Measurements from ENCODE around the gene POU2F1.

The POU2F1 gene

DNA sequence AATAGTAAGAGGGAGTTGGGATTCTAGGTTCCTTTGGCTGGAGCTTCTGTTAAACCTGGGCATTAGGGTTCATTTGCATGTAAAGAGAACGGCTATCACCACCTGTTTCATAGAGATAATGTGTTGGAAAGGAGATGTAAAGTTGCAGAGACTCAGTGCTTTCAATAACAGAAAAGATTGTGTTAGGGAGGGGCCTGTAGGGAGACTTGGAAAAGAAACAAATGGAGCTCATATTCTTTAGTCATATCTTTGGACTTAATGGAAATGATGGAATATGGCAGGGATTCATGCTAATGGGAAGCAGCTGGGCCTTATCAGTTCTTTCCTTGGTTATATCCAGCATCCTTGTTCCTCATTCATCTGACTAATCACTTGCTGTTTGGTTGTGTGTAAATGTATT is 152.7 kb downstream of the POU2F1 start:
- no peak for DNase-seq (ENCODE audit: extremely low read depth, insufficient read length)
- TF ChIP-seq, protein P1, sequence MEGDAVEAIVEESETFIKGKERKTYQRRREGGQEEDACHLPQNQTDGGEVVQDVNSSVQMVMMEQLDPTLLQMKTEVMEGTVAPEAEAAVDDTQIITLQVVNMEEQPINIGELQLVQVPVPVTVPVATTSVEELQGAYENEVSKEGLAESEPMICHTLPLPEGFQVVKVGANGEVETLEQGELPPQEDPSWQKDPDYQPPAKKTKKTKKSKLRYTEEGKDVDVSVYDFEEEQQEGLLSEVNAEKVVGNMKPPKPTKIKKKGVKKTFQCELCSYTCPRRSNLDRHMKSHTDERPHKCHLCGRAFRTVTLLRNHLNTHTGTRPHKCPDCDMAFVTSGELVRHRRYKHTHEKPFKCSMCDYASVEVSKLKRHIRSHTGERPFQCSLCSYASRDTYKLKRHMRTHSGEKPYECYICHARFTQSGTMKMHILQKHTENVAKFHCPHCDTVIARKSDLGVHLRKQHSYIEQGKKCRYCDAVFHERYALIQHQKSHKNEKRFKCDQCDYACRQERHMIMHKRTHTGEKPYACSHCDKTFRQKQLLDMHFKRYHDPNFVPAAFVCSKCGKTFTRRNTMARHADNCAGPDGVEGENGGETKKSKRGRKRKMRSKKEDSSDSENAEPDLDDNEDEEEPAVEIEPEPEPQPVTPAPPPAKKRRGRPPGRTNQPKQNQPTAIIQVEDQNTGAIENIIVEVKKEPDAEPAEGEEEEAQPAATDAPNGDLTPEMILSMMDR (IDR thresholded peaks at IDR 0.05; ENCODE audit: insufficient read depth, low read length, poor library complexity, severe bottlenecking) = no peak
- H3K36me3 ChIP-seq (ENCODE audit: control insufficient read depth, insufficient read depth, low read length) = peaks cover 4% of the 10 kb centered on the region
- no peaks in the 10 kb centered on the region for H3K27me3 ChIP-seq (replicated peaks; ENCODE audit: control insufficient read depth, insufficient read depth, low read length)
- H3K4me3 ChIP-seq (replicated peaks; ENCODE audit: low read depth, low read length) = no peak overlapping the region

DNA sequence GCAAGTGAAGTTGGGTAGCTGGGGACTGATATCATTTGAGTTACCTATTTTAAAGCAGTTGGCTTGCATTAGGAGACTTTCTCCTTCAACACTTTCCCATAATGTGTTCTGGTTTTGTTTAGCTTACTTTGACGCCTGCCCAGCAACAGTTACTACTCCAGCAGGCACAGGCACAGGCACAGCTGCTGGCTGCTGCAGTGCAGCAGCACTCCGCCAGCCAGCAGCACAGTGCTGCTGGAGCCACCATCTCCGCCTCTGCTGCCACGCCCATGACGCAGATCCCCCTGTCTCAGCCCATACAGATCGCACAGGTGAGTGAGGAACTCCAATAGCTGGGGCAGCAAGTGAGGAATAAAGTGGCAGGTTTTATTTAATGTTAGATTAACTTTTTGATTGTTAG is 153.3 kb downstream of the POU2F1 start:
- Histone ChIP-seq H3K4me3 (replicated peaks; ENCODE audit: low read depth, low read length) (no peak overlapping the region), H3K36me3 (ENCODE audit: control insufficient read depth, insufficient read depth, low read length) (peaks cover 4% of the 10 kb centered on the region), H3K27me3 (replicated peaks; ENCODE audit: control insufficient read depth, insufficient read depth, low read length) (no peaks in the 10 kb centered on the region)
- DNase-seq (ENCODE audit: extremely low read depth, insufficient read length) = no peak
- TF ChIP-seq, protein P1 (IDR thresholded peaks at IDR 0.05; ENCODE audit: insufficient read depth, low read length, poor library complexity, severe bottlenecking) = no peak

DNA sequence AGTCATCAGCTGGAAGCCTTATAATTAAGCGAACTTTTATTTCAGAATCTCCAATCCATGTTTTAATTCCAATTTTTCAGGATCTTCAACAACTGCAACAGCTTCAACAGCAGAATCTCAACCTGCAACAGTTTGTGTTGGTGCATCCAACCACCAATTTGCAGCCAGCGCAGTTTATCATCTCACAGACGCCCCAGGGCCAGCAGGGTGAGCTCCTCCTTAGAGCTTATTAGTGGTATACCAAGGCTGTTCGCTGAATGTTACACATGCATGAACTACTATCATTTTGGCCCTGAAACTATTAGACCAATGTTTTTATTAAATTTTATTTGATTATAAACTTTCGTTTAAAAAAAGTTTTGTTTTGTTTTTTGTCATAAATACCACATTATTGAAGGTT is 155.3 kb downstream of the POU2F1 start:
- TF ChIP-seq, protein P1 (IDR thresholded peaks at IDR 0.05; ENCODE audit: insufficient read depth, low read length, poor library complexity, severe bottlenecking) = no peak
- peaks cover 4% of the 10 kb centered on the region for H3K36me3 ChIP-seq (ENCODE audit: control insufficient read depth, insufficient read depth, low read length)
- no peak for DNase-seq (ENCODE audit: extremely low read depth, insufficient read length)
- no peaks in the 10 kb centered on the region for H3K27me3 ChIP-seq (replicated peaks; ENCODE audit: control insufficient read depth, insufficient read depth, low read length)
- no peak overlapping the region for H3K4me3 ChIP-seq (replicated peaks; ENCODE audit: low read depth, low read length)

DNA sequence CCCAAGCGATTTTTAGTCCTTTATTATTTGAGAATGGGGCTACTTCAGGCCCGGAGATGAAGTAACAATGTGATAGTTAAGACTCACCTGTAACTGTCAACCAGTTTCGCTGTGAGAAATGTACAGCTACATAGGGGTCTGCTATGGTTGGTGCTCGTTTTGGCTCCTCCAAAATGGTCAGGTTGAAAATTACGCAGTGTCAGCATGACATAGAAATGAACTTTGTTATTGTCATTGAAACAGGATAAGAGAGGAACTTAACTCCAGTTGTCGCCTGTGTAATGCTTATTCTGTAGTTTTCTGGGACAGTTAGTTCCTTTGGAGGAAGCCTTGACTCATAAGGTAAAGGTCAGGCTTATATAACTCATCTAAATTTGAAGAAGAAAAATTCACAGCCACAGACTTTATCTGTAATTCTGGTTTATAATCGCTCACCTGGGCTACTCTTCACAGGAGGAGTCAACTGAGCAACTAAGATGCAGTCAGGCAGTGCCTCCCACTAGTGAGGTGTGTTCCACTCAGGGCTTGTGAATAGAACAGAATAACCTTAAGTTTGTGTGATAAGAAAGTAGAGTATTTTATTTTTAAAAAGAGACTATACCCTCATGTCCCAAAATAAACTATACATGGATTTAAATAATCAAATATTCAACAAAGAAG is 166.7 kb downstream of the POU2F1 start:
- TF ChIP-seq, protein P1 (IDR thresholded peaks at IDR 0.05; ENCODE audit: insufficient read depth, low read length, poor library complexity, severe bottlenecking) = no peak
- no peak for DNase-seq (ENCODE audit: extremely low read depth, insufficient read length)
- Histone ChIP-seq H3K27me3 (replicated peaks; ENCODE audit: control insufficient read depth, insufficient read depth, low read length) (no peaks in the 10 kb centered on the region), H3K36me3 (ENCODE audit: control insufficient read depth, insufficient read depth, low read length) (peaks cover 7% of the 10 kb centered on the region), H3K4me3 (replicated peaks; ENCODE audit: low read depth, low read length) (no peak overlapping the region)

DNA sequence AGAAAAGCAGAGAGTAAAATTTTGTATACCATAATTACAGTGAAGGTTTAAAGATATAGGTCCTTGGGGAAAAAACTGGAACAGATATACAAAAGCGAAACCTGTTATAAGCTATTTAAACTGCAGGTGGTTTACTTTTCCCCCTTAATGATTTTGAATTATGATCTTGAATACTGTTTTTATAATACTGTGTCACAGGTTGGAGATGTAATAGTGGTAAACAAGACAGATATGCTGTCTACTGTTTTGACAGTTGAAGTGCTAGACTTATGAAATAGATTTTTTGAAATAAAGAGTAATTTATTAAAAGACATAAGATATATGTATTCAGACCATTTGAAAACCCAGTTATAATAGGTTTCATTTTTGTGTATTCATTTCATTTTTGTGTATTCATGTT is 168.3 kb downstream of the POU2F1 start:
- Histone ChIP-seq H3K4me3 (replicated peaks; ENCODE audit: low read depth, low read length) (no peak overlapping the region), H3K27me3 (replicated peaks; ENCODE audit: control insufficient read depth, insufficient read depth, low read length) (no peaks in the 10 kb centered on the region), H3K36me3 (ENCODE audit: control insufficient read depth, insufficient read depth, low read length) (peaks cover 7% of the 10 kb centered on the region)
- TF ChIP-seq, protein P1 (IDR thresholded peaks at IDR 0.05; ENCODE audit: insufficient read depth, low read length, poor library complexity, severe bottlenecking) = no peak
- no peak for DNase-seq (ENCODE audit: extremely low read depth, insufficient read length)
